ENCODE measurements around the gene YKT6. TPM values are rescaled to one million over a fixed set of nuclear protein-coding genes. Genes with fewer than 3 reads are reported as not detected.

YKT6 gene
- total and polyA plus RNA-seq, 4 donors = 48.0 to 115 (median 78.9) TPM

DNA sequence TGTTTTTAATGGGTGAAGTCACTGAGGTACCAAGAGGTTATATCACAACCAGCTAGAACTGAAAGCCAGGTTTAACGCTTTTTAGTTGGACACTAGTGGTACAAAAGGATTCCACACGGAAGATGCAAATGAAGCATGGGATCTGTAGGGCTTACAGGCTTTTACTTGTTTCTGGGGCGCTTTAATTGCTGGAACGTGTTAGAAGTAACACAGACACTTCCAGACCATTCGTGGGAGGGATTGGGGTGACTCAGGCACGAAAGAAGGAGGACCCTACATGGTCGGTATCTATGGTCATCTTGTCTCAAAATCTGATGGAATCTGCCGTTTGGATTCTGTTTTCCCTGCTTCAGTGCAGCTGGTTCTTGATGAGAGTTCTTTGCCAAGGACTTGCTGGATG, 1.0 kb downstream of the YKT6 start:
- H3K4me1 ChIP-seq (ENCODE audit: control insufficient read depth, insufficient read depth, low read length) = no peaks in the 10 kb centered on the region
- no peak overlapping the region for H3K27ac ChIP-seq (ENCODE audit: low read depth, low read length)
- DNase-seq (ENCODE audit: low read depth in 4 of 6, low spot score in 6 of 6) = no peak
- H3K27me3 ChIP-seq (ENCODE audit: control insufficient read depth, insufficient read depth, low read length) = peaks cover 11% of the 10 kb centered on the region
- H3K36me3 ChIP-seq (ENCODE audit: control insufficient read depth, insufficient read depth, low read length) = peaks cover 14% of the 10 kb centered on the region
- H3K9me3 ChIP-seq (ENCODE audit: control insufficient read depth, insufficient read depth, low read length) = no peaks in the 10 kb centered on the region
- H3K4me3 ChIP-seq (ENCODE audit: low read depth, low read length) = peak overlapping the region; percentile 66
- 18% methylated on average over 8 of the region's 8 CpGs for WGBS (ENCODE audit: insufficient coverage)

DNA sequence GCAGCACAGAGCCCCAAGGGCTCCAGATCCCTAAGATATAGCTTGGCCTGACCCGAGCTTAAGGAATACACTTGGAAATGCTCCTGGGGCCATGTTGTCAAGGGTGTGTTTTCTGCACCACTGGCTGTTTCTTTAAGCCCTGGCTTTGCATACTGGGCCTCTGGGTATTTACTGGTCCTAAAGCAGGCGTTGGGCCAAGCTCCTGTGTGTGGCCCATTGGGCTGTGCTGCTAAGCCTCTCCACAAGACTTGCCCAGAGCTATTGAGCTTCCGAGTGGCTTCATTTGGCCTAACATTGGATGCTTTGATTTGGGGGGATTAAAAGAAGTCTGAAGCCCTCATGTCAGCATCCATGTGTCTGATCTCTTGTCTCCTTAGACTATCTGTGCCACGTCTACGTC, 5.2 kb downstream of the YKT6 start:
- H3K27ac ChIP-seq (ENCODE audit: low read depth, low read length) = no peak overlapping the region
- H3K4me3 ChIP-seq (ENCODE audit: low read depth, low read length) = no peak overlapping the region
- H3K4me1 ChIP-seq (ENCODE audit: control insufficient read depth, insufficient read depth, low read length) = no peaks in the 10 kb centered on the region
- 89% methylated on average over 5 of the region's 5 CpGs for WGBS (ENCODE audit: insufficient coverage)
- no peak for DNase-seq (ENCODE audit: low read depth in 4 of 6, low spot score in 6 of 6)
- no peaks in the 10 kb centered on the region for H3K27me3 ChIP-seq (ENCODE audit: control insufficient read depth, insufficient read depth, low read length)
- peaks cover 50% of the 10 kb centered on the region for H3K36me3 ChIP-seq (ENCODE audit: control insufficient read depth, insufficient read depth, low read length)
- no peaks in the 10 kb centered on the region for H3K9me3 ChIP-seq (ENCODE audit: control insufficient read depth, insufficient read depth, low read length)

DNA sequence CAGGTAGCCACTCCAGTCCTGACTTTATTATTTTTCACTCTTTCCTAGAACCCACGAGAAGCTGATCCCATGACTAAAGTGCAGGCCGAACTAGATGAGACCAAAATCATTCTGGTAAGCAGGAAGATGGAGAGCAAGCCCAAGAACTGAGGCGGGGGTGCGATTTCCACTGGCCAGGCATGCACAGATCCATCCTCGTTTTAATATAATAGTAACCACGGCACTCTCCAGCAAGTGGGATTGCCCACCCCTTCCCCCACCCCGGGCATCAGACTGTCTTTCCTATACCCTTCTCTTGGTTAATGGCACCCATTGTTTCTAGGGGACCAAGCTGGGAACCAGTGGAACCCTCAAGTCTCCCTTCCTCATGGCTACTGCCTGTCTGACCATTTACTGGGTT, 7.3 kb downstream of the YKT6 start:
- 99% methylated on average over 7 of the region's 7 CpGs for WGBS (ENCODE audit: insufficient coverage)
- H3K9me3 ChIP-seq (ENCODE audit: control insufficient read depth, insufficient read depth, low read length) = no peaks in the 10 kb centered on the region
- no peak for DNase-seq (ENCODE audit: low read depth in 4 of 6, low spot score in 6 of 6)

DNA sequence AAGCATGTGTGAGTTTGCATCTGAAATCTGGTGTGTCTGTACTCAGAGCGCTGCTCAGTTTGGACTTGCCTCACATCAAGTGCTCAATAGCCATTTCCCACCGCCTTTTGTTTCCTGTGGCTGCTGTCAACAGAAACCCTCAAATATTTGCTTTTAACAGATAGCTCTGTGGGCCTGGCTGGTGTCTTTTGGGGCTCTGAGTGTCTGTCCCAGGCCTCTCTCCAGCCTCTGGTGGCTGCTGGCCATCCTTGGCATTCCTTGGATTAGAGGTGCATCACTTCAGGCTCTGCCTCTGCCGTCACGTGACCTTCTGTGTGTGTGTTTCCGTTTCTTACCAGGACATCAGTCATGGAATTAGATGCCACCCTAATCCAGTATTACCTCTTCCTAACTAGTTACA, 9.3 kb downstream of the YKT6 start:
- Histone ChIP-seq H3K27ac (ENCODE audit: low read depth, low read length) (no peak overlapping the region), H3K27me3 (ENCODE audit: control insufficient read depth, insufficient read depth, low read length) (no peaks in the 10 kb centered on the region), H3K36me3 (ENCODE audit: control insufficient read depth, insufficient read depth, low read length) (peaks cover 76% of the 10 kb centered on the region), H3K9me3 (ENCODE audit: control insufficient read depth, insufficient read depth, low read length) (no peaks in the 10 kb centered on the region), H3K4me1 (ENCODE audit: control insufficient read depth, insufficient read depth, low read length) (peaks cover 8% of the 10 kb centered on the region), H3K4me3 (ENCODE audit: low read depth, low read length) (no peak overlapping the region)
- whole genome bisulfite sequencing (ENCODE audit: insufficient coverage) = 100% methylated on average over 2 of the region's 5 CpGs
- no peak for DNase-seq (ENCODE audit: low read depth in 4 of 6, low spot score in 6 of 6)

More for the DNA sequence above, 7.3 kb downstream of the YKT6 start:
- H3K27ac ChIP-seq (ENCODE audit: low read depth, low read length) = no peak overlapping the region
- peaks cover 66% of the 10 kb centered on the region for H3K36me3 ChIP-seq (ENCODE audit: control insufficient read depth, insufficient read depth, low read length)
- H3K4me1 ChIP-seq (ENCODE audit: control insufficient read depth, insufficient read depth, low read length) = no peaks in the 10 kb centered on the region
- H3K27me3 ChIP-seq (ENCODE audit: control insufficient read depth, insufficient read depth, low read length) = no peaks in the 10 kb centered on the region
- H3K4me3 ChIP-seq (ENCODE audit: low read depth, low read length) = no peak overlapping the region

DNA sequence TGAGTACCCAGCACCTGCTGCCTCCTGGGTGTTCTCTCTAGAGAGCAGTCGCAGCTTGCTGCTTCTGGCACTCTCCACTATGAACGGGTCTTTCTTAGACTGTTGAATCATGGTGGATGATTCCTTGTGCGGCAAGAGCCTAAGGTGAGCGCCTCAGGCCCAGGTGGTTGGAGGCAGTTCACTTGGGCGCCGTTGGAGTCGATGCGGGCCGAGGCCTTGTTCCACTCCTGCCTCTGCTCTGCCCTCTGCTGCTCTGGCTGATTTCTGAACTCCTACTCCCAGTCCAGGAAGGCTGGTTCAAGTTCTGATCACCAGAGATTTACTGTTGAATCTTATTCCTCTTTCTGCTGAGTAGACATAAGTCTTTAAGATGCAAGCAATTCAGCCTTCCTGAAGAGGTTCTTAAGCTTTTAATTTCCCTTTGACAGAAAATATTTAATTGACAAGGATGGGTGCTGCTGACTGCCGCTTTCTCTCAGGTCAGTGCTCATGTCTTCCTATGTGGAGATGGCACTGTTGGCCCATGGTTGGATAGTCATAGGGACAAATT, 10.4 kb downstream of the YKT6 start:
- Histone ChIP-seq H3K36me3 (ENCODE audit: control insufficient read depth, insufficient read depth, low read length) (peaks cover 82% of the 10 kb centered on the region), H3K9me3 (ENCODE audit: control insufficient read depth, insufficient read depth, low read length) (no peaks in the 10 kb centered on the region), H3K4me1 (ENCODE audit: control insufficient read depth, insufficient read depth, low read length) (peaks cover 15% of the 10 kb centered on the region), H3K27me3 (ENCODE audit: control insufficient read depth, insufficient read depth, low read length) (no peaks in the 10 kb centered on the region), H3K27ac (ENCODE audit: low read depth, low read length) (no peak overlapping the region), H3K4me3 (ENCODE audit: low read depth, low read length) (no peak overlapping the region)
- no peak for DNase-seq (ENCODE audit: low read depth in 4 of 6, low spot score in 6 of 6)
- 95% methylated on average over 7 of the region's 10 CpGs for WGBS (ENCODE audit: insufficient coverage)

DNA sequence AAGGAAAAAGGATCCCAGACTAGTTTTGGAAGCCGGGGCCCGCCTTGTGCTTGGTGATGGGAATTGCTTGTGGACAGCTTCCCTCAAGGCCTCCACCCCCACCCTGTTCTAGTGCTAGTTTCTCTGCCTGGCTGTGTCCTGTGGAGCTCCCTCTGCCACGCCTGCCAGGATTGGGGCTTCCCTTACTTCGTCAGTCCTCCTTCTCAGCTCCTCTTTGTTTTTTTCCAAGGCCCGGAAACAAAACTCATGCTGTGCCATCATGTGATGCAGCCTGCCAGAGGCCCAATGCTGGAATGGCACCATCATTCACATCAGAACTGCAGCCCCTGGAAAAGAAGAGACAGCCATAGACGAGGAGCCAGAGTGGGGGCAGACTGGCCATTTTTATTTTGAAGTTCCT, 11.2 kb downstream of the YKT6 start:
- 44% methylated on average over 6 of the region's 6 CpGs for WGBS (ENCODE audit: insufficient coverage)
- Histone ChIP-seq H3K4me3 (ENCODE audit: low read depth, low read length) (no peak overlapping the region), H3K36me3 (ENCODE audit: control insufficient read depth, insufficient read depth, low read length) (peaks cover 81% of the 10 kb centered on the region), H3K27ac (ENCODE audit: low read depth, low read length) (no peak overlapping the region), H3K9me3 (ENCODE audit: control insufficient read depth, insufficient read depth, low read length) (no peaks in the 10 kb centered on the region), H3K4me1 (ENCODE audit: control insufficient read depth, insufficient read depth, low read length) (peaks cover 18% of the 10 kb centered on the region), H3K27me3 (ENCODE audit: control insufficient read depth, insufficient read depth, low read length) (no peaks in the 10 kb centered on the region)
- DNase-seq (ENCODE audit: low read depth in 4 of 6, low spot score in 6 of 6) = no peak

DNA sequence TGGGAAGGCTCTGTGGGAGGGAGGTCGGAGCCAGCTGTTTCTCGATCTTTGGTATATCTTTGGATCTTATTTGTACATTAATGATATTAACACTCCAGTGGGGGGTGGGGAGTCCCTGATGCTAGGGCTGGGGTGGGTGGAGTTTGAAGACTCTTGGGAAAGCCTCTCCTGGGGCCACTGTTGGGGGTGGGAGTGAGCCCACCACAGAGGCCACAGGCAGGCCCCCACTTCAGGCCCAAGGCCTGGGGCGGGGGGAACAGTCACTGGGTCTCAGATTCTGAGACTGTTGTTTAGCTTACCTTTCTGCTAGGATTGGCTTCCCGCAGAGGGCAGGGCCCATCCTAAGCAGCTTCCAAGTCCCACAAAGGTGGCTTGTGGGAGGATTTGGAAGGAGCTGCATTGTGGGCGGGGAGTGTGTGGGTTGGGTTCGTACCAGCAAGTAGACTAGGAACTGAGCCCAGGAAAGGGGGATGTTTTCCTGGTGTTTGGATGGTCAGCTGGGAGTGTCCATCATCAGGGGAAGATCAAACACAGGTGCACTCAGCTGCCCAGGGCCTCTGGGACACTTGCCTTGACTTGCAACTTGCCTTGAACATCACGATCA, 11.9 kb downstream of the YKT6 start:
- no peak overlapping the region for H3K27ac ChIP-seq (ENCODE audit: low read depth, low read length)
- peaks cover 81% of the 10 kb centered on the region for H3K36me3 ChIP-seq (ENCODE audit: control insufficient read depth, insufficient read depth, low read length)
- H3K27me3 ChIP-seq (ENCODE audit: control insufficient read depth, insufficient read depth, low read length) = no peaks in the 10 kb centered on the region
- no peak for DNase-seq (ENCODE audit: low read depth in 4 of 6, low spot score in 6 of 6)
- peaks cover 18% of the 10 kb centered on the region for H3K4me1 ChIP-seq (ENCODE audit: control insufficient read depth, insufficient read depth, low read length)
- no peak overlapping the region for H3K4me3 ChIP-seq (ENCODE audit: low read depth, low read length)
- H3K9me3 ChIP-seq (ENCODE audit: control insufficient read depth, insufficient read depth, low read length) = no peaks in the 10 kb centered on the region
- 80% methylated on average over 4 of the region's 7 CpGs for WGBS (ENCODE audit: insufficient coverage)

DNA sequence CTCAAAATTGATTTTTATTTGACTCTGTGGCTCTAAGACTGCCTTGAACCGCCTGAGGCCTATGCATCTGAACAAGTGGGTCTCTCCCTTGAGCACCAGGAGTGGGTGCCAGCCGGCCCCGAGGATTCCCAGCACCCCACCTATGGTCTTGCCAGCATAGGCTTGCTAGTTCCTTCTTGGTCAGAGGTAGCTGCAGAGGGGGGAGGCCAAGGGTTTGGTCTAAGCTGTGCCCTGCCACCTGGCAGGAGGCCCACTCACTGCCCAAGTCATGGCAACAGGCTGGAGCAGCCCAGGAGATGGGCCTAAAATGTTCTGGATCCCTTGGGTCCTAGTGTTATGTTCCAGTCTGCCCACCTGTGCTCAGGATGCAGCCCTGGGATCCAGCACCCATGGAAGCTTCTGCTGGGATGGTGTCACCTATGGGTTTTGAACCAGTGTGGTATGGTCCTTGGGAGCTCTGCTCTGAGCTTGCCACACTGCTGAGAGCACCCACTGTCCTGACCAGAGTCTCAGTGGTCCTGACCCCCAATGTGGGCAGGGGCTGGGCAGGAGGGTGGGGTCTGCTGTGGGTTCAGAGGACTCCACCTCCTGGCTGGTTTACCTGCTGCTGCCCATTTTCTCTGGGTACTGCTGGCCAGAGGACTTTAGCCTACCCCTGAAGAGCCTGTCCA, 12.6 kb downstream of the YKT6 start:
- H3K9me3 ChIP-seq (ENCODE audit: control insufficient read depth, insufficient read depth, low read length) = no peaks in the 10 kb centered on the region
- H3K36me3 ChIP-seq (ENCODE audit: control insufficient read depth, insufficient read depth, low read length) = peaks cover 80% of the 10 kb centered on the region
- 92% methylated on average over 3 of the region's 3 CpGs for WGBS (ENCODE audit: insufficient coverage)
- H3K27ac ChIP-seq (ENCODE audit: low read depth, low read length) = no peak overlapping the region
- DNase-seq (ENCODE audit: low read depth in 4 of 6, low spot score in 6 of 6) = no peak
- peaks cover 18% of the 10 kb centered on the region for H3K4me1 ChIP-seq (ENCODE audit: control insufficient read depth, insufficient read depth, low read length)
- H3K4me3 ChIP-seq (ENCODE audit: low read depth, low read length) = no peak overlapping the region
- no peaks in the 10 kb centered on the region for H3K27me3 ChIP-seq (ENCODE audit: control insufficient read depth, insufficient read depth, low read length)

DNA sequence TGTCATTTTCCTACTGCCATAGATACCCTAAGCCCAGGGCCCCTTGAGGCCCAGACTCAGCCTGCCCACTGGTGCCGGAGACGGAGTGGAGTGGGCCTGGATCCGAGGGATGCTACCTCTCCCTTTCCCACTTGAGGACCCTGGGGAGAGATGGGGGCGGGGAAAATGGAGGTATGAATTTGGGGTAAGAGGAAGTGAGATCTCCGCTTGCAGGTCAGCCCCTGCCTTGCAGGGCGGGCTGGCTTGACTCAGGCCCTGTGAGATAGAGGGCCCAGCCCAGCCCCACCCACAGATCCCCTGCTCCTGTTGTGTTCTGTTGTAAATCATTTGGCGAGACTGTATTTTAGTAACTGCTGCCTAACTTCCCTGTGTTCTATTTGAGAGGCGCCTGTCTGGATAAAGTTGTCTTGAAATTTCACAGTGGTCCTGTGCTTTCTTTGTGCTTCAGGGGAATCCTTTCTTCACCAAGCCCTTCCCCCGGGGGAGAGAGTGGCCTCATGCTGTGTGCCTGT, 13.2 kb downstream of the YKT6 start:
- Histone ChIP-seq H3K36me3 (ENCODE audit: control insufficient read depth, insufficient read depth, low read length) (peaks cover 80% of the 10 kb centered on the region), H3K4me1 (ENCODE audit: control insufficient read depth, insufficient read depth, low read length) (peaks cover 18% of the 10 kb centered on the region), H3K27me3 (ENCODE audit: control insufficient read depth, insufficient read depth, low read length) (no peaks in the 10 kb centered on the region), H3K4me3 (ENCODE audit: low read depth, low read length) (no peak overlapping the region), H3K9me3 (ENCODE audit: control insufficient read depth, insufficient read depth, low read length) (no peaks in the 10 kb centered on the region), H3K27ac (ENCODE audit: low read depth, low read length) (no peak overlapping the region)
- WGBS (ENCODE audit: insufficient coverage) = 65% methylated on average over 2 of the region's 9 CpGs
- DNase-seq (ENCODE audit: low read depth in 4 of 6, low spot score in 6 of 6) = no peak

DNA sequence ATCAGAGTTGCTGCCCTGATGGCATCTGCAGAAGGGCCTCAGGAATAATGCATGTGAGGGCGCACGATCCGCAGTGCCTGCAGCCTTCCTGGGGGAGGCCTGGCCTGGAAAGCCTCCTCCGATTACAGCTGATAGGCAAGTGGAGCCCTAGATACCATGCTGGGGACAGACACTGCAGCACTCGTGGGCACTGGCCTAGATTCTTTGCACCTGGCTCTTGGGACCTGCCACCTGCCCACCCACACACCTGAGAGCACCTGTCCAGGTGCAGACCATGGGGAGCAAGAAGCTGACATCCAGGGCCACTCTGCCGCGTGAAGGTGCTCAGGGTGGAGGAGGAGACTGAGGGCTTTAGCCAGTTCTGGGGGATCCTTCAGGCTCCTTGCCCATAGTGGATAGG, 14.8 kb downstream of the YKT6 start:
- H3K4me1 ChIP-seq (ENCODE audit: control insufficient read depth, insufficient read depth, low read length) = peaks cover 18% of the 10 kb centered on the region
- DNase-seq (ENCODE audit: low read depth in 4 of 6, low spot score in 6 of 6) = no peak
- peaks cover 84% of the 10 kb centered on the region for H3K36me3 ChIP-seq (ENCODE audit: control insufficient read depth, insufficient read depth, low read length)

More for the DNA sequence above, 14.8 kb downstream of the YKT6 start:
- Histone ChIP-seq H3K9me3 (ENCODE audit: control insufficient read depth, insufficient read depth, low read length) (no peaks in the 10 kb centered on the region), H3K4me3 (ENCODE audit: low read depth, low read length) (no peak overlapping the region), H3K27me3 (ENCODE audit: control insufficient read depth, insufficient read depth, low read length) (no peaks in the 10 kb centered on the region), H3K27ac (ENCODE audit: low read depth, low read length) (no peak overlapping the region)
- 93% methylated on average over 7 of the region's 7 CpGs for WGBS (ENCODE audit: insufficient coverage)

Measured in spinal cord (tissue), 10 donors.